ENCODE measurements around the gene RTN1.

GRCh38 chr14:59600211-59600945 lies 270.2 kb downstream of the RTN1 start:
- TF ChIP-seq NCOR1 (IDR thresholded peaks at IDR 0.05) (no peak), ZFP36 (IDR thresholded peaks at IDR 0.05; ENCODE audit: low read depth, low read length, partially characterized antibody) (no peak)

Data from K562 (cell line).